Neural cell (in vitro differentiated cells): ENCODE results near the gene THRA. TPM values are rescaled to one million over a fixed set of nuclear protein-coding genes. Genes with fewer than 3 reads are reported as not detected.

ENCODE experiments used
- H2AFZ ChIP-seq: fragments of 200-600, 300-800 bp; sonication (generic), shearing (Covaris generic); 2 replicates; pipeline ENCODE4 v1.6.0; 2014; ENCODE audit warnings: low read depth, mild to moderate bottlenecking, antibody characterized with exemption, low read length, moderate library complexity
- H3F3A ChIP-seq: fragments of 200-600 bp; shearing (Covaris generic); 2 replicates; pipeline ENCODE4 v1.6.1; 2016; ENCODE audit warnings: mild to moderate bottlenecking, moderate library complexity, mixed read lengths, antibody characterized with exemption, low read length; ENCODE audit not compliant: insufficient read depth, poor library complexity, severe bottlenecking
- H3K27ac ChIP-seq: fragments of 200-600, 300-800 bp; sonication (generic), shearing (Covaris generic); 2 replicates; pipeline ENCODE4 v1.5.1; 2014; ENCODE audit warnings: mild to moderate bottlenecking, low read length, moderate library complexity
- H3K27me3 ChIP-seq: fragments of 300-800, 200-600 bp; sonication (generic), shearing (Covaris generic); 2 replicates; pipeline ENCODE4 v1.6.0; 2014; ENCODE audit warnings: mild to moderate bottlenecking, low read depth, low read length, moderate library complexity; ENCODE audit not compliant: insufficient read depth
- H3K36me3 ChIP-seq: fragments of 300-800, 200-600 bp; sonication (generic), shearing (Covaris generic); 2 replicates; pipeline ENCODE4 v1.5.1; 2014; ENCODE audit warnings: mild to moderate bottlenecking, antibody characterized with exemption, low read length, moderate library complexity; ENCODE audit not compliant: insufficient read depth
- H3K4me2 ChIP-seq: fragments of 300-800, 200-600 bp; sonication (generic), shearing (Covaris generic); 2 replicates; pipeline ENCODE4 v1.6.0; 2014; ENCODE audit warnings: mild to moderate bottlenecking, low read length
- H3K4me3 ChIP-seq: fragments of 300-800, 200-600 bp; sonication (generic), shearing (Covaris generic); 2 replicates; pipeline ENCODE4 v1.5.1; 2014; ENCODE audit warnings: mild to moderate bottlenecking, low read length, moderate library complexity
- H3K79me2 ChIP-seq: fragments of 200-600 bp; shearing (Covaris generic); replicated peaks from 2 replicates; pipeline ENCODE4 v1.6.0; 2014; ENCODE audit warnings: mild to moderate bottlenecking, low read length, moderate library complexity; ENCODE audit not compliant: insufficient read depth
- H3K9ac ChIP-seq: fragments of 300-800, 200-600 bp; sonication (generic), shearing (Covaris generic); 2 replicates; pipeline ENCODE4 v1.6.1; 2016; ENCODE audit warnings: mild to moderate bottlenecking, low read length, mixed read lengths
- H3K9me2 ChIP-seq: fragments of 200-600 bp; shearing (Covaris generic); 2 replicates; pipeline ENCODE4 v1.6.1; 2016; ENCODE audit warnings: mild to moderate bottlenecking, low read length, mixed read lengths; ENCODE audit not compliant: insufficient read depth
- H3K9me3 ChIP-seq: fragments of 200-600, 300-800 bp; sonication (generic), shearing (Covaris generic); 2 replicates; pipeline ENCODE4 v1.6.1; 2016; ENCODE audit warnings: mild to moderate bottlenecking, mixed run types, low read length, moderate library complexity, mixed read lengths
- H4K20me1 ChIP-seq: fragments of 200-600 bp; shearing (Covaris generic); 2 replicates; pipeline ENCODE4 v1.6.1; 2016; ENCODE audit warnings: mild to moderate bottlenecking, mixed run types; ENCODE audit not compliant: insufficient read depth
- CTCF ChIP-seq: fragments of 450-650 bp; IDR thresholded peaks from 2 replicates; pipeline ENCODE4 v1.5.1; 2014; ENCODE audit warnings: antibody characterized with exemption, mild to moderate bottlenecking, moderate library complexity; ENCODE audit not compliant: poor library complexity, severe bottlenecking
- EP300 ChIP-seq: fragments of 450-650 bp; conservative IDR thresholded peaks from 2 replicates; pipeline ENCODE4 v1.6.1; 2014; ENCODE audit warnings: antibody characterized with exemption, mild to moderate bottlenecking, moderate library complexity; ENCODE audit not compliant: poor library complexity, severe bottlenecking
- EZH2 ChIP-seq: fragments of 200-600, 300-800 bp; shearing (Covaris generic), sonication (generic); IDR thresholded peaks from 2 replicates; pipeline ENCODE4 v1.6.1; 2014; ENCODE audit warnings: antibody characterized with exemption, low read length, borderline replicate concordance, mild to moderate bottlenecking; ENCODE audit not compliant: insufficient read depth, poor library complexity, severe bottlenecking
- MXI1 ChIP-seq: fragments of 450-650 bp; conservative IDR thresholded peaks from 2 replicates; pipeline ENCODE4 v1.6.1; 2014; ENCODE audit warnings: antibody characterized with exemption, mild to moderate bottlenecking; ENCODE audit not compliant: poor library complexity, severe bottlenecking
- POLR2AphosphoS5 ChIP-seq: IDR thresholded peaks from 2 replicates; pipeline ENCODE4 v1.6.1; 2012
- RAD21 ChIP-seq: fragments of 450-650 bp; conservative IDR thresholded peaks from 2 replicates; pipeline ENCODE4 v1.6.1; 2014; ENCODE audit warnings: antibody characterized with exemption, mild to moderate bottlenecking, moderate library complexity
- REST ChIP-seq: IDR thresholded peaks from 2 replicates; pipeline ENCODE4 v1.6.1; 2012; ENCODE audit warnings: borderline replicate concordance
- SMC3 ChIP-seq: fragments of 450-650 bp; conservative IDR thresholded peaks from 2 replicates; pipeline ENCODE4 v1.6.1; 2014; ENCODE audit warnings: antibody characterized with exemption, mild to moderate bottlenecking, moderate library complexity; ENCODE audit not compliant: poor library complexity
- TAF1 ChIP-seq: IDR thresholded peaks from 2 replicates; pipeline ENCODE4 v1.6.1; 2012; ENCODE audit warnings: low read depth
- polyA plus RNA-seq: library from polyadenylated mRNA; depleted of rRNA; stranded (reverse); fragments of >200 nt; gene quantifications from 2 replicates; pipeline ENCODE4 v1.2.3, GENCODE V29; 2014

The THRA gene
- polyA plus RNA-seq, 1 donor from 2014 or later, result 97.2 TPM

- Histone ChIP-seq H2AFZ (no peak overlapping the region), H3K27me3 (no peaks in the 10 kb centered on the region), H4K20me1 (no peaks in the 10 kb centered on the region), H3K9me3 (no peaks in the 10 kb centered on the region), H3K36me3 (no peaks in the 10 kb centered on the region), H3F3A (no peaks in the 10 kb centered on the region), H3K9me2 (no peaks in the 10 kb centered on the region), H3K4me3 (no peak overlapping the region), H3K27ac (no peak overlapping the region), H3K79me2 (peaks cover 15% of the 10 kb centered on the region), H3K4me2 (no peak overlapping the region), H3K9ac (no peak overlapping the region)
- TF ChIP-seq EZH2 (no peak), MXI1 (no peak), TAF1 (no peak), REST (no peak), POLR2AphosphoS5 (no peak), SMC3 (no peak), EP300 (no peak), CTCF (no peak), RAD21 (no peak)
These were observed 4.5 kb upstream of the THRA start for GRCh38 chr17:40058186-40058784.

- H4K20me1 ChIP-seq, result no peaks in the 10 kb centered on the region
- H3F3A ChIP-seq, result no peaks in the 10 kb centered on the region
- no peaks in the 10 kb centered on the region for H3K9me2 ChIP-seq
- no peak overlapping the region for H3K4me2 ChIP-seq
- no peak overlapping the region for H3K27ac ChIP-seq
- H3K9me3 ChIP-seq, result no peaks in the 10 kb centered on the region
- H3K79me2 ChIP-seq, result peaks cover 9% of the 10 kb centered on the region
- TF ChIP-seq SMC3 (no peak), TAF1 (no peak), RAD21 (no peak), EP300 (no peak), EZH2 (no peak), REST (no peak), POLR2AphosphoS5 (no peak)
- H3K27me3 ChIP-seq, result no peaks in the 10 kb centered on the region
- H3K4me3 ChIP-seq, result no peak overlapping the region
- H2AFZ ChIP-seq, result no peak overlapping the region
- H3K36me3 ChIP-seq, result no peaks in the 10 kb centered on the region
- no peak overlapping the region for H3K9ac ChIP-seq
These were observed 3.9 kb upstream of the THRA start for GRCh38 chr17:40058865-40059264.
